ENCODE measurements around the gene NLRC3. TPM values are rescaled to one million over a fixed set of nuclear protein-coding genes. Genes with fewer than 3 reads are reported as not detected.

Gene NLRC3
- total RNA-seq, 1 experiment from 2014 or later = 0.26 TPM

- no peaks in the 10 kb centered on the region for H3K9me3 ChIP-seq (ENCODE audit: control insufficient read depth, insufficient read depth, low read depth, low read length)
- BruUV-seq (replicated peaks) = no TSS peak
- TF ChIP-seq CTCF (IDR thresholded peaks at IDR 0.05) (no peak), TCF7L2 (IDR thresholded peaks at IDR 0.05; ENCODE audit: low read depth, low read length) (no peak), SIN3A (IDR thresholded peaks at IDR 0.05; ENCODE audit: borderline replicate concordance, insufficient read depth, low read depth, low read length) (no peak), POLR2AphosphoS5 (IDR thresholded peaks at IDR 0.05; ENCODE audit: low read depth, low read length) (no peak), REST (IDR thresholded peaks at IDR 0.05; ENCODE audit: insufficient read depth in 1 of 2, low read depth in 2 of 2, low read length in 1 of 2) (no peak)
- H3K27ac ChIP-seq (ENCODE audit: low read length) = no peak overlapping the region
- peaks cover 4% of the 10 kb centered on the region for H3K36me3 ChIP-seq (ENCODE audit: control insufficient read depth, insufficient read depth, low read length)
- CTCF ChIA-PET = no interaction called here
- no peaks in the 10 kb centered on the region for H3K4me1 ChIP-seq (ENCODE audit: control insufficient read depth, insufficient read depth, low read length)
- no peak overlapping the region for H3K4me3 ChIP-seq (ENCODE audit: low read depth in 2 of 2, low read length in 2 of 2)
- intact Hi-C loops (cut with micrococcal nuclease; ENCODE audit: unreplicated experiment) = no loop called here
- in situ Hi-C loops (cut with HindIII; ENCODE audit: low pct_unique_long_range_greater_than_20kb, low sequenced_read_pairs) = no loop called here
- H3K27me3 ChIP-seq (ENCODE audit: control insufficient read depth, insufficient read depth, low read length) = no peaks in the 10 kb centered on the region
- DNase-seq (ENCODE audit: low read depth, low spot score) (no peak), ATAC-seq (no peak)
- POLR2A ChIA-PET = interaction anchor here (0.6 kb wide), 1 partner anchor 118 kb away, joined by 3 read pairs; the partner anchor contains the start of genes ZNF174 and ZSCAN32
These were observed 58.2 kb downstream of the NLRC3 start for GRCh38 chr16:3518986-3519348.

- Histone ChIP-seq H3K4me3 (ENCODE audit: low read depth in 2 of 2, low read length in 2 of 2) (no peak overlapping the region), H3K27ac (ENCODE audit: low read length) (no peak overlapping the region), H3K36me3 (ENCODE audit: control insufficient read depth, insufficient read depth, low read length) (peaks cover 4% of the 10 kb centered on the region), H3K4me1 (ENCODE audit: control insufficient read depth, insufficient read depth, low read length) (no peaks in the 10 kb centered on the region), H3K27me3 (ENCODE audit: control insufficient read depth, insufficient read depth, low read length) (no peaks in the 10 kb centered on the region), H3K9me3 (ENCODE audit: control insufficient read depth, insufficient read depth, low read depth, low read length) (no peaks in the 10 kb centered on the region)
- in situ Hi-C loops (cut with HindIII; ENCODE audit: low pct_unique_long_range_greater_than_20kb, low sequenced_read_pairs) = no loop called here
- ATAC-seq (no peak), DNase-seq (ENCODE audit: low read depth, low spot score) (no peak)
- CTCF ChIA-PET = no interaction called here
- intact Hi-C loops (cut with micrococcal nuclease; ENCODE audit: unreplicated experiment) = no loop called here
- TF ChIP-seq POLR2AphosphoS5 (IDR thresholded peaks at IDR 0.05; ENCODE audit: low read depth, low read length) (no peak), REST (IDR thresholded peaks at IDR 0.05; ENCODE audit: insufficient read depth in 1 of 2, low read depth in 2 of 2, low read length in 1 of 2) (no peak), CTCF (IDR thresholded peaks at IDR 0.05) (no peak), TCF7L2 (IDR thresholded peaks at IDR 0.05; ENCODE audit: low read depth, low read length) (no peak), SIN3A (IDR thresholded peaks at IDR 0.05; ENCODE audit: borderline replicate concordance, insufficient read depth, low read depth, low read length) (no peak)
- POLR2A ChIA-PET = no interaction called here
- BruUV-seq (replicated peaks) = no TSS peak
These were observed 58.8 kb downstream of the NLRC3 start for GRCh38 chr16:3518292-3518985.

All from Panc1 (cell line).